Measurements from ENCODE around the gene RUNX2.
A peak's percentile ranks its signal among the peaks of the same experiment; 100 is the strongest.
"Not testable (repeated sequence)": the region's sequence is repeated elsewhere in the genome, so short reads cannot be mapped to it uniquely, and the experiment has no call there.

The RUNX2 gene

GRCh38 chr6:45532721-45533210 lies 204.6 kb downstream of the RUNX2 start:
- no peak for DNase-seq

DNA sequence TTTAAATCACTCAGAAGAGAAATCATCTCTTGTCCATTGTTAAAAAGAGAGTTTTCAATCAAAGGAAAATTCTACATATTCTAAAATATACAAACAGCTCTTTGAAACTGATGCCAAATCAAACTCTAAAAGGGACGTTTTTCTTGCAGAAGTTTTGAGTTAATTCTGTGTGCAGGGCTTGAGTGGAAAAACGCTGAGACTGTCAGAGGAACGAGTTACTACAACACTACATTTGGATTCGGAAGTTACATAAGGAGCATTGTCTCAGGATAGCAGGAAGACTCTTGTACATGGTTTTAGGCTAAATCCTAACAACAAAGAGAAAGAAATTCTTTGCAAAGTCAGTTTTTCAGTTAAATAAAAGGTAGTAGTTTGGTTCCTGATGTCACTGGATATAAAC lies 205.3 kb downstream of the RUNX2 start:
- DNase-seq = peak; percentile 26

GRCh38 chr6:45535933-45536332 lies 207.8 kb downstream of the RUNX2 start:
- no peak for DNase-seq

DNA sequence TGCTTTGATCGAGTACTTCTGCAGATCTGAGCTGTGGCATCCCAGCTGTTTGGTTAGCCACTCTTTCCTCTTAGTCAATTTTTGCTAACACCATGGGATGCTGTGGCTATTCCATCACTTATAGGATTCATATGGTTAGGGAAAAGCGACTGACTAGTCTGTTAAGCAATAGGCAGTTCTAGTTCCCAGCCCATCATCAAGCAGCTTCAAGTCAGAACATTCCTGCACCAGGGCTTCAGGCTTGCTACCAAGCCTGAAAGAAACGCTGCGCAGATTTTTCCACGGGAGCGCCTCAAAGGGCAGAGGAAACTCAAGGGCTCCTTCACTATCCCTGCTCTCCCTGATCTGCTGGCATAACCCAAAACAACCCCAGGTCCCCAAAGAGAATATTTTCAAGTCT lies 209.4 kb downstream of the RUNX2 start:
- no peak for DNase-seq

DNA sequence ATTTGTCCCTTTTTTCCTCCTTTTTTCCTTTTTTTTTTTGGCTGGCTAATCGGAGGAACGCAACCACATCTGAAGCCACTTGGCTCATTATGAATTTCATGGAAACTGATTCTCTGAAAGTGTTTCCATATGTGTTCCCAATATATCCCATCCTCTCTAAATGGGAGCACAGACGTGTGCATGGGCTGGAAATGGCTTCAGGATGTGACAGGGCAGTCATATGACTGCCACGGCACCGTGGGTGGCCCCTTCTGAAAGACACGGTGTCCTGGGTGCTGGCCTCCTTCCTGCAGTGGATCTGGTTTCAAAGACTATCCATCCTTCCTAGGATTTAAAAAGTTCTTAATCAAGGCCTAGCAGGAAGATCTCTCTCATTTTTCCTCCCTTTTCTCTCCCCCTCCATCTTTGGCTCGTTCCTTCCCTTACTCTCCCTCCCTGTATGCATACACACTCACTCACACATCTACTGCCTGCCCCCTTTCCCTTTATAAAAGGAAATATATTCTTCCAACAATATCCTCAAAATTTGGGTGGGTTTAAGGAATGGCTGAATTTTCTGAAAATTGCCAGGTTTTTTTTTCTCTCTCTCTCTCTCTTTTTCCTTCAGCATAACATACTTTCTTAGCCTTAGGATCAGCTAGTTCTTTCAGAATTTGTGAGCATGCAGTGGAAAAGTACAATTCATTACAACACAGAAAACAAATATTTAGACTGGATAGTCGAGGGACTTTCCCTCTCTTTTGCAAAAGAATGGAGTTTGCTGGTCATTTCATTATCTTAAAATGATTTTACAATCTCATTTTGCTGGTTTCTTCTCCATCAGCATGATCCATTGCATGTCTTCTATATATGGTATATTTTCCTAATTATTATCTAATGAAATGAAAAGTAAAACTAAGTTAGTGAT lies 210.8 kb downstream of the RUNX2 start:
- no peak for DNase-seq

- no peak for DNase-seq
Observed at GRCh38 chr6:45540375-45540920, 212.3 kb downstream of the RUNX2 start.

DNA sequence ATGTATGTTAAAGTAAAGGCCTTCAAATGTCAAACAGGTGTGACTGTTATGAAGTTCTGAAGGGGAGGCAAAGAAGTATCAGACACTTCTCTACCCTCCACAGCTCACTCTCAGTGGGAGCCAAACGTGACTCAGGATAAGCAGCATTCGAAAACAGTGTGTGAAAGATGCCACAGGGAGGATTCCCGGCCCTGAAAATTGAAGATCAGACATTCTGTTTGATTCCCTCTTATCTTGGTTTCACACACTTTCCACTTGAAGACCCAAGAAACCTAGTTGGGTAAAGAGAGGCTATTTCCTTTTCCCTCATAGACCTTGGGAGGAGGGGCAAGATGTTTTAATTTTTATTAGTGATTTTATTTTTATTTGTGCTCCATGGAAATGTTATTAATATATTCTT lies 213.8 kb downstream of the RUNX2 start:
- DNase-seq = no peak

DNA sequence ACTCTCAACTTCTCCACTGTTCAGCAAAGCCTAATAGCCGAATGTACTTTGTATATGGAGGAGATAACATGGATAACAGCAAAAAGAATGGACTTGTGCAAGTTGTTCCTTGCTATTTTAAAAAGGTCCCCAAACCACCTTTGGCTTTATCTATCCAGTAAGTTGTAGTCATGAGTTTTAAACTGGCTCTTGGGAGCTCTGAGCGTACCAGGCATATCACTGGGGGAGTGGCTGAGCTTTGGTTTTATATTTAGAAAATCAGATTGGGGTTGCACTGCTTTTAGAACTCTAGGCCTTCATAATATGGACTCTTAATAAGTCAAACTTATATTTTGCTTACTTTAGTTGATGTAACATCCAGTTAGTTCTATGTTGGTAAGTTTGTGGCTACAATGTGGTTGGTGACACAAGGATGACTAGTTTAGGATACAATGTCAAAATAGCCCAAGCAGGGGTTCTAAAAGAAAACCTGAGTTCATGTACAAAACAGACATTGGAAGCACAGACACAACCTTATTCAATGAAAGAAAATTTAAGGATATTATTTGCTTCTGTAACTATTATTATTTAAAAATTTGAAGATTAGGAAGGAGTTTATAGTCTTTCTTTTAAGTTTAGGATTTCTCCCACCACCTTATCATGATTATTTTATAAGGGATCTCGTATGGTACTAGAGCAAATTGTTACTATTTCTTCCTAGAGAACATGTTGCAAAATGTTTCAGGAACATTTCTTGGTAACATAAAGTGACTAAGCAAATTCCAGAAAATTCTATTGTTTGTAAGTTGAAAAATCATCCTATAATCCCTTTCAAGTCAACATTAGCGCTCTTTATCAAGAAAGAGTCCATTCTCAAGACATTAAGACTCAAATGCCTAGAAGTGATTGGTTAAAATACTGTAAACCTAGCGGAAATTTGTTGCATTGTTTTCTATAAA lies 215.4 kb downstream of the RUNX2 start:
- DNase-seq = no peak

DNA sequence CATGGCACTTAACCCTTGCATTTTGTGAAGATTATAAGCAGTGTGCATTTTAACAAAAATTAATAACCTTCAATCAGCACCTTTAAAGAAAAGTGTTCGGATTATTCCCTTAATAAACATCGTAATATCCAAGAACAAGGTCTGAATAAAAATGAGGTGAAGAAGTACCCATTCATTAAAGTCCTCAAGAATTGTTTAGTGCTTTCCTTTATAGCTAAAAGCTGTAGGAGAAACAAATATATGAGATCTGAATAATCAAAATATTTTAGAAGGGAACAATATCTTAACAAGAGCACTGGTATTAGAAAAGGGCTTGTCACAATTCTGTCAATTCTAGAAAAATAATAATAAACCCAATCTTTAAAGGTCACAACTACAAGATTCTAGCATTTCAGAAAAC lies 217.3 kb downstream of the RUNX2 start:
- no peak for DNase-seq

- no peak for DNase-seq
Observed at GRCh38 chr6:45548657-45549515, 220.8 kb downstream of the RUNX2 start.

DNA sequence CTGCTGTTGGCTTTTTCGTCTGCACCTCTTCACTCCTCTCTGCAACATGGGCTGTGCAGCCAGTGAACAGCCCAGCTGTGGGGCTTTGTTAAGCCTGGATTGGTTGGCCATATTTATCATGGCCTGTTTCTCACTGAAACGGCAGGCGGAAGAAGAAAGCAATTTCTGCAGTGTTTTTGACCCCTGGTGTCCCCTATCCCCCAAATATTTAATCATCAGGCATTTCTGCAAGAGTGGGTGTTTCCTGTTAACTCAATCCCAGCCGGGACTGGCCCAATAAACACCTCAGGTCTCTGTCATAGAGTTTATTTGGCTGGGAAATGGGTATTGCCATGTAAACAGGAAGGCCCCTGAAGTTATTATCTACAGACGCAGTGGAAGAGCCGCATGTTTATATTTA lies 224.4 kb downstream of the RUNX2 start:
- DNase-seq = no peak

DNA sequence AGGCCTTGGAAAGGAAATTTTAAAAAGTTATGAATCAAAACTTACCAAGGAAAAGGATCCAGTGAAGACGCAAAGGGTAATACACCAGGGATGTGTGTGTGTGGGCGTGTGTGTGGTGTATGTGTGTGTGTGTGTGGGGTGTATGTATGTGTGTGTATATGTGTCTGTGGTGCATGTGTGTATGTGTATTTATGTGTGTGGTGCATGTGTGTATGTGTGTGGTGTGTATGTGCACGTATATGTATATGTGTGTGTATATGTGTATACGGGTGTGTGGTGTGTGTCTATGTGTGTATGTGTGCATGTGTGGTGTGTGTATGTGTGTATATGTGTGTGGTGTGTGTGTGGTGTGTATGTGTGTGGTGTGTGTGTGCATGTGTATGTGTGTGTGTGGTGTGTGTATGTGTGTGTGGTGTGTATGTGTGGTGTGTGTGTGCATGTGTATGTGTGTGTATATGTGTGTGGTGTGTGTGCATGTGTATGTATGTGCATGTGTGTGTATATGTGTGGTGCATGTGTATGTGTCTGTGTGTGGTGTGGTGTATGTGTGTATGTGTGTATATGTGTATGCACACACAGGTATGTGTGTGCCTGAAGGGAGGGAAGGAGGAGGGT lies 225.7 kb downstream of the RUNX2 start:
- no peak for DNase-seq

DNA sequence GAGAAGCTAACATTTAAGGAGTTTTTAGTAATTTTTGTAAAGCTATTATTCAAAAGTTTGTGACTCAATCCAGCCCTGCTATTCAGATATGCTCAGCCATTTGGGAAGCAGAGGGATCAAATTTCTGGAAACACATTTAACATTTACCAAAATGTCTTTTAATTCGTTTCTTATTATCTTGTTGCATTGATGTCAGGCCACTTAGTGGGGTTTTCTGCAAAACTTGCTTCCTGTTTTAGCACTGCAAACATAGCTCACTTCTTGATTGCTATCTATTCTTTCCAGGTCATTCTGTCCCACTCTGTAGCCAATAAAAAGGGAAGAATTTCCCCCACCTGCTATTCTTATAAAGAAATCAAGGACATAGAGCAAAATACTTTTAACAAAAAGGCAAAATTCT lies 226.5 kb downstream of the RUNX2 start:
- no peak for DNase-seq

- no peak for DNase-seq
Observed at GRCh38 chr6:45555981-45556771, 228.0 kb downstream of the RUNX2 start.

DNA sequence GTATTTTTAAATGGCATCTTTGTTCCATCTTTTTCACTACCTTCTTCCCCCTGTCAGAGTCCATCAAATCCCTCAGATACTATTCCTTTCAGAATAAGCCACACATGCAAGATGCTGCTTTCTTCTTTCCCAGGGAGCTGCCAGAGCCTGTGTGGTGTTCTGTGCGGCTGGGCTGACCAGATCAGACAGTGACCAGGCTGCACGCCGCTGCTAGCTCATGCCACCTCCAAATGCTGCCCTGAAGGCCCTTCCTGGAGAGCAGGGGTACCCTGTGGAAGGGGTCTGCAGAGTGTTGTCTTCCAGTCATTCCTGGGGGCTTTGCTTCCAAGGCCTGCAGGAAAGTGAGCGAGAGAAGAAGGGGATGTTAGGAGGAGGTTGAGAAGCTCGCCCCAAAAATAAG lies 228.7 kb downstream of the RUNX2 start:
- no peak for DNase-seq

DNA sequence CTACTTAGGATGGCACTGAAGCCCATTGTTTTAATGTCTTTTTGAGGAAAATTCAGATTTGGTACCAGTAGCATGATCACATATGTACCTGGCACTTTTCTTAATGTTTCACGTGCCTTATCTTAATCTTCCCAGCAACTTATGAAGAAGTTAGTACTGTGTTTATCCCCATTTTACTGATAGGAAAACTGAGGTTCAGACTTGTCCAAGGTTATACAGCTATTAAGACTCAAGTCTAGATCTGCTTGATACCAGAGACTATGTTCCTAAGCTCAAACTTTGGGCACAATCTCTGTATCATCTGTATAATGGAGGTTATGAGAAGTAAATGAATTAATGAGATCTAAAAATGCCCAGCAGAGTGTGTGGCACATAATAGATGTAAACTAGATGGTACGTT lies 229.3 kb downstream of the RUNX2 start:
- DNase-seq = no peak

GRCh38 chr6:45558858-45559257 lies 230.7 kb downstream of the RUNX2 start:
- no peak for DNase-seq

GRCh38 chr6:45560321-45560820 lies 232.2 kb downstream of the RUNX2 start:
- not testable (repeated sequence) for DNase-seq

- no peak for DNase-seq
Observed at GRCh38 chr6:45562171-45562570, 234.0 kb downstream of the RUNX2 start.

GRCh38 chr6:45563041-45563440 lies 234.9 kb downstream of the RUNX2 start:
- no peak for DNase-seq

DNA sequence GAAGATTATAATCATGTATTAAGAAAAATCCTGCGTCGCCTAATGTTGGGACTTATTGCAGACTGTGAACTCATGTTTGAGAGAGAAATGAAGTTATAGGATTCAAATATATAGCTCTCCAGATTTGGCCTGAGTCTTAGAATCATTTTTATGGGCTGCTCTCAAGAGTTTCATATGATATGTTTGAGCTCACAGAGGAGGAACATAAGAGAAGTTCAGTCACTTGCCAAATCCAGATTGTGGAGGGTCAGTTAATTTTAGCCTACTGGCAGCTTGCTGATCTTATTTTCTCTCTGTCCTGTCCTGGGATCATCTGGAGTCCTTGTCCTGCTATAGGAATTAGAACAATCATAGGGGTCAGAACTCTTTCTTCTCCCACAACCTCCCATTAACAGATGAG lies 235.7 kb downstream of the RUNX2 start:
- no peak for DNase-seq

Data from midbrain (tissue), 1 donor.